ENCODE data around the gene SDC3. TPM values are rescaled to one million over a fixed set of nuclear protein-coding genes. Genes with fewer than 3 reads are reported as not detected.
A peak's percentile ranks its signal among the peaks of the same experiment; 100 is the strongest.

SDC3 gene
- total RNA-seq, 1 experiment from 2014 or later, result 23.8 TPM

DNA sequence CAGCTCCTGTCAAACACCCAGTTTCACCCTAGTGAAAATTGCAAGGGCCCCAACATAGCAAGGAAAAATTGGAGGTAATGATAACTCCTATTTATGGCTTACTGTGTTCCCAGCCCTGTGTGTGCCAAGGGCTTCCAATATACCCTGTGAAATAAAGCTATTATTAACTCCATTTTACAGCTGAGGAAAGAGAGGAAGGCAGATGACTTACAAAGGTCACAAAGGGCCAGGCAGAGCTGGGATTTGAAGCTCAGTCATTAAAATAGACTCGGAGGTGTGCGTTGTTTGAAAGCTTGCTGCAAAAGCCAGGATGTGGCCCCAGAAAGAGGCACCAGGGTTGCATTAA, 20.2 kb upstream of the SDC3 start:
- DNase-seq (ENCODE audit: low read depth), result no peak

DNA sequence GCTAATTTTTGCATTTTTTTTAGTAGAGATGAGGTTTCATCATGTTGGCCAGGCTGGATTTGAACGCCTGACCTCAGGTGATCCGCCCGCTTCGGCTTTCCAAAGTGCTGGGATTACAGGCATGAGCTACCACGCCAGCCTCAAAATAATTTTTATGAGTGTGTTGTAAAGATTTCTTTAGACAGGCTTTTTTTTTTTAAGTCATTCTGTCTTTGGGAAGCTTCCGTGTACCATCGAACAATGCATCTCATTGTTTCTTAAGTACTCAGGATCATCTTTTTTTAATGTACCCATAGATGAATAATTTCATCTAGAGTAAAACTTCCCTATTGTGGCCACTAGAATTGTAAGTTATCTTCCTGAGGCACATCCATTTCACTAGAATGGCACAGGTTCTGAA, 19.6 kb upstream of the SDC3 start:
- peak; percentile 33 for DNase-seq (ENCODE audit: low read depth)

GRCh38 chr1:30927448-30927847, 18.9 kb upstream of the SDC3 start:
- no peak for DNase-seq (ENCODE audit: low read depth)

- DNase-seq (ENCODE audit: low read depth), result peak; percentile 63
Measured at GRCh38 chr1:30923597-30923996, 15.0 kb upstream of the SDC3 start.

- DNase-seq (ENCODE audit: low read depth), result no peak
Measured at GRCh38 chr1:30920827-30921226, 12.3 kb upstream of the SDC3 start.

- peak; percentile 58 for DNase-seq (ENCODE audit: low read depth)
Measured at GRCh38 chr1:30919025-30919881, 10.7 kb upstream of the SDC3 start.

- DNase-seq (ENCODE audit: low read depth), result no peak
Measured at GRCh38 chr1:30916296-30916695, 7.7 kb upstream of the SDC3 start.

DNA sequence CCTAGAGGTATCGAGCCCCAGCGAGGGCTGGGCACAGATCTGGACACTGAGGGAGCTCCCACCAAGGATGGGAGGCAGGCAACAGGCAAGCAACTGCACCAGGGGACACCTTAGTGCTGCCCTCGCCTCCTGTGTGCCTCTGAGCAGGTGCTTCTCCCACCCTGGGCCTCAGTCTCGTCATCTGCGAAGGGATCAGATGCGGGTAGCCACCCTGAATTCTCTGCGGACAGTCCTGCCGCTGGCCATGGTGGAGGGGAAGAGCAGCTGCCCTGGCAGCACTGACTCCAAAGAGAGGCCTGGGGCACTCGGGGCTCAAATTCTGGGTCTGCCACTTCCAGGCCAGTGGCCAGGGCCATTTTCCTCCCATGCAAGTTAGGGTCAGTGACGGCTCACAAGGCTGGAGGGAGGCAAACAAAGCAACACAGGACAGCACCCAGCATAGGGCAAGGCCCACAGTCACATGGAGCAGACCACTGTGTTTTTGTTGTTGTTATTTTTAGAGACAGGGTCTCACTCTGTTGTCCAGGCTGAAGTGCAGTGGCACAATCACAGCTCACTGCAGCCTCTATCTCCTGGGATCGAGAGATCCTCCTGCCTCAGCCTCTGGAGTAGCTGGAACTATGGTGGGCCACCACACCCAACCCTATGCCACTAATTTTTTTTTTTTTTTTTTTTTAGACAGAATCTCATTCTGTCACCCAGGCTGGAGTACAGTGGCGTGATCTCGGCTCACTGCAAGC, 7.1 kb upstream of the SDC3 start:
- DNase-seq (ENCODE audit: low read depth), result no peak

GRCh38 chr1:30914931-30915330, 6.4 kb upstream of the SDC3 start:
- DNase-seq (ENCODE audit: low read depth), result no peak

DNA sequence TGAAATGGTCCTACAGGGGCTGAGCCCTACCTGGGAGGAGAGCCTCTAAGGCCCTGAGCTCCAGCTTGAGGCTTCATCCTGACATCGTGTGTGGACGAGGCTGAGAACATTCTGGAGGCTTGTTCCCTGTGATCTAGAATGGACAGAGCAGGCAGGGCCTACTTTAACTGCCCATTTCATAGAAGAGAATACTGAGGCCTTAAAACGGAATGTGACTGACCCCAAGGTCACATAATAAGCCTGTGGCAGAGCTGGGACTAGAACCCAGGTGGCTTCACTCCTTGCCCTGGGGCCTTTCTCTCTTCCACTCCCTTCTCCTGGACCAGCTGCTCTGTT, 6.0 kb upstream of the SDC3 start:
- DNase-seq (ENCODE audit: low read depth), result no peak

GRCh38 chr1:30912913-30913652, 4.5 kb upstream of the SDC3 start:
- no peak for DNase-seq (ENCODE audit: low read depth)

GRCh38 chr1:30912224-30912623, 3.7 kb upstream of the SDC3 start:
- no peak for DNase-seq (ENCODE audit: low read depth)

GRCh38 chr1:30911059-30911954, 2.7 kb upstream of the SDC3 start:
- peak; percentile 75 for DNase-seq (ENCODE audit: low read depth)

DNA sequence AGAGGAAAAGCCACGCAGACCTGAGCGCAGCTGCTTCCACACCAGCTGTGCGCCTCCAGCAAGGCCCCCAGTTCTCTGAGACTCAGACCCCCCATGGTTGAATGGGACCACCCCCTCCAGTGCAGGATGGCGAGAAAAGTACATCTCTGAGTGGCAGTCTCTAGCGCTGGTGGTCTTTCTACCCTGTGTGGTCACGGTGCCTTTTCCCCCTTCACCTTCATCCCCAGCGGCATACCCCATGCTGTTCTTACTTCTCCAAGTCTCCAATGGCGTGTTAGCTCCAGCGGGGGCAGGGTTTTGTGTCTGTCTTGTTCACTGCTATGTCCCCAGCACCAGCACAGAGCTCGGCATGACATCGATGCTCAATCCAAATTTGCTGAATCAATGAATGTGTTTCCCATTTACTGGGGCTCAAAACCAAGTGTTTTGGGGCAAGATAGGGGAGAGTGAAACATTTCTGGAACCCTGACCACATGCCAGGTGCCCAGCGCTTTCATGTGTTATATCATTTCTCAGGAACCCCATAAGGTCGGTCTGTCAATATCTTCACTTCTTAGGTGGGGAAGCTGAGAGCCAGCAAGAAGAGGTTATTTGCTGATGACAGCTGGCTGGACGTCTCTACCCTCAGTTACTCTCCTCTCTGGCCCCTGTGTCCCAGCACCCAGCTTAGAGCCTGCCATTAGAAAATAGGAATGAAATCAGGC, 959 bp upstream of the SDC3 start:
- no peak for DNase-seq (ENCODE audit: low read depth)

DNA sequence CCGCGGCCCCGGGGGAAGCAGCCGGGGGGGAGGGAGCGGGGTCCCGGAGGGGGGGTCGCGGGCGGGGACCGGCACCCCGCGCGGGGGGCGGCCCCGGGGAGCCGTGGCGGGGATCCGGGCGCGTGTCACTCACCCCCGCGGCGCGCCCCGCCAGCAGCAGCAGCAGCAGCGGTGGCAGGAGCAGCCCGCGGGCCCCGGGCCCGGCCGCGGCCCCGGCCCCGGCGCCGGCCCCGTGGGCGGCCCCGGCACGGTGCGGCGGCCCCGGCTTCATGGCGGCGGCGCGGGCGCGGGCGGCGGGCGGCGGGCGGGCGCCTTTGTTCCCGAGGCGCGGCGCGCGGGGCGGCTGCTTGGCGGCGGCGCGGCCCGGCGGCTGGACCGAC, 252 bp downstream of the SDC3 start:
- no peak for DNase-seq (ENCODE audit: low read depth)

DNA sequence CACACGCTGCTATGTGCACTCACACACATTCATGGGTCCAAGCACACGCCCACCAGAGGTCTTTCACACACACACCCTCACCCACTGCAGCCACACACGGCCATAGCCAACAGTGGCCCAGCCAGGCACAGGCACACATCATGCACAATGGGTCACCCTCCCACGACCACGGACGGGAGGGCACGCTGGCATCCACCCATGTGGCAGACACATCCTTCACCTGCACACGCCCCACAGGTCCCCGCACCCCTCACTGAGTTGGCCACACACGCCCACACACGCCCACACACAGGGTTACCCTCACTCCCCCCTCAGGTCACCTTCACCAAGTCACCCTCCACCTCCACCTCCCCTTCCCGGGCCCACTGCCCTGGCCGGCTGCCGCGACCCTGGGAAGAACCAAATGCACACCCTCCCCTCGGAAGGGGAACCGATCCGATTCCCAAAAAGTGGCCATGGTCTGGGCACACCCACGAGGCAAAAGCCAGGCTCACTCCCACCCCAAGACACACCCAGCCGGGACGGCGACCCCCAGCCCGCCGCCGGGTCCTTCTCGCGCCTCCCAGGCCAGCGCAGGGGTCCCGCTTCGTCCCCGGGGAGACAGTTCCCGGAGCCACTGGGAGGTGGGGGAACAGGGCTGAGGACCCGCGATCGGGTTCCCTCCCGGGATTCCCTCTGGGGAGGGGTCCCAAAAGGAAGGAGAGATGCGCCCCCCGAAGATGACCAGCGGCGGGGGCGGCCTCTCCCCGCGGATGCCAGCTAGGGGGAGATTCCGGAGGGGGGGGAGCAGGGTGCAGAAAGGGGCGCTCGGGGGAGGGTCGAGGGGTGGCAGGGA, 860 bp downstream of the SDC3 start:
- no peak for DNase-seq (ENCODE audit: low read depth)

GRCh38 chr1:30906631-30907441, 1.7 kb downstream of the SDC3 start:
- no peak for DNase-seq (ENCODE audit: low read depth)

GRCh38 chr1:30905916-30906620, 2.5 kb downstream of the SDC3 start:
- no peak for DNase-seq (ENCODE audit: low read depth)
